ENCODE measurements around the gene TMEM213.
"Not testable (repeated sequence)": the region's sequence is repeated elsewhere in the genome, so short reads cannot be mapped to it uniquely, and the experiment has no call there.

The TMEM213 gene

GRCh38 chr7:138773817-138774216 lies 24.0 kb upstream of the TMEM213 start:
- Histone ChIP-seq H3K4me1 (ENCODE audit: insufficient read depth, low read length) (peaks cover 4% of the 10 kb centered on the region; the same call in 1 of the 2 replicates), H3K36me3 (ENCODE audit: insufficient read depth, low read length) (no peaks in the 10 kb centered on the region), H3K9ac (ENCODE audit: low read depth, low read length) (no peak overlapping the region), H3K9me3 (ENCODE audit: control insufficient read depth, insufficient read depth, low read length) (no peaks in the 10 kb centered on the region)

GRCh38 chr7:138776166-138776833 lies 21.5 kb upstream of the TMEM213 start:
- no peaks in the 10 kb centered on the region for H3K9me3 ChIP-seq (ENCODE audit: control insufficient read depth, insufficient read depth, low read length)
- H3K4me1 ChIP-seq (ENCODE audit: insufficient read depth, low read length): peaks cover 4% of the 10 kb centered on the region; the same call in 1 of the 2 replicates
- no peak overlapping the region for H3K9ac ChIP-seq (ENCODE audit: low read depth, low read length)
- H3K36me3 ChIP-seq (ENCODE audit: insufficient read depth, low read length): no peaks in the 10 kb centered on the region

GRCh38 chr7:138781004-138781403 lies 16.8 kb upstream of the TMEM213 start:
- Histone ChIP-seq H3K9me3 (ENCODE audit: control insufficient read depth, insufficient read depth, low read length) (no peaks in the 10 kb centered on the region), H3K36me3 (ENCODE audit: insufficient read depth, low read length) (no peaks in the 10 kb centered on the region), H3K4me1 (ENCODE audit: insufficient read depth, low read length) (no peaks in the 10 kb centered on the region), H3K9ac (ENCODE audit: low read depth, low read length) (no peak overlapping the region)

GRCh38 chr7:138784692-138785091 lies 13.1 kb upstream of the TMEM213 start:
- Histone ChIP-seq H3K36me3 (ENCODE audit: insufficient read depth, low read length) (no peaks in the 10 kb centered on the region), H3K9me3 (ENCODE audit: control insufficient read depth, insufficient read depth, low read length) (no peaks in the 10 kb centered on the region), H3K4me1 (ENCODE audit: insufficient read depth, low read length) (no peaks in the 10 kb centered on the region), H3K9ac (ENCODE audit: low read depth, low read length) (no peak overlapping the region)

- Histone ChIP-seq H3K36me3 (ENCODE audit: insufficient read depth, low read length) (no peaks in the 10 kb centered on the region), H3K4me1 (ENCODE audit: insufficient read depth, low read length) (no peaks in the 10 kb centered on the region), H3K9ac (ENCODE audit: low read depth, low read length) (no peak overlapping the region), H3K9me3 (ENCODE audit: control insufficient read depth, insufficient read depth, low read length) (no peaks in the 10 kb centered on the region)
These were observed 12.0 kb upstream of the TMEM213 start for GRCh38 chr7:138785587-138786437.

- no peaks in the 10 kb centered on the region for H3K36me3 ChIP-seq (ENCODE audit: insufficient read depth, low read length)
- 0 out of 2 replicates have a peak, but pooled peaks cover 3% of the 10 kb centered on the region for H3K4me1 ChIP-seq (ENCODE audit: insufficient read depth, low read length)
These were observed 1.7 kb upstream of the TMEM213 start for GRCh38 chr7:138796038-138796615.

GRCh38 chr7:138797046-138797445 lies 748 bp upstream of the TMEM213 start:
- not testable (repeated sequence) for H3K4me1 ChIP-seq (ENCODE audit: insufficient read depth, low read length); H3K9ac ChIP-seq (ENCODE audit: low read depth, low read length); H3K9me3 ChIP-seq (ENCODE audit: control insufficient read depth, insufficient read depth, low read length); H3K36me3 ChIP-seq (ENCODE audit: insufficient read depth, low read length)

More at GRCh38 chr7:138796038-138796615, 1.7 kb upstream of the TMEM213 start:
- Histone ChIP-seq H3K9ac (ENCODE audit: low read depth, low read length) (no peak overlapping the region), H3K9me3 (ENCODE audit: control insufficient read depth, insufficient read depth, low read length) (no peaks in the 10 kb centered on the region)

- Histone ChIP-seq H3K4me1 (ENCODE audit: insufficient read depth, low read length) (0 out of 2 replicates have a peak, but pooled peaks cover 3% of the 10 kb centered on the region), H3K9me3 (ENCODE audit: control insufficient read depth, insufficient read depth, low read length) (no peaks in the 10 kb centered on the region), H3K36me3 (ENCODE audit: insufficient read depth, low read length) (no peaks in the 10 kb centered on the region), H3K9ac (ENCODE audit: low read depth, low read length) (no peak overlapping the region)
These were observed 1.0 kb downstream of the TMEM213 start for GRCh38 chr7:138798836-138799235.

GRCh38 chr7:138799336-138800000 lies 1.7 kb downstream of the TMEM213 start:
- no peaks in the 10 kb centered on the region for H3K4me1 ChIP-seq (ENCODE audit: insufficient read depth, low read length)
- H3K36me3 ChIP-seq (ENCODE audit: insufficient read depth, low read length): no peaks in the 10 kb centered on the region
- no peaks in the 10 kb centered on the region for H3K9me3 ChIP-seq (ENCODE audit: control insufficient read depth, insufficient read depth, low read length)
- no peak overlapping the region for H3K9ac ChIP-seq (ENCODE audit: low read depth, low read length)

GRCh38 chr7:138801256-138801655 lies 3.5 kb downstream of the TMEM213 start:
- Histone ChIP-seq H3K4me1 (ENCODE audit: insufficient read depth, low read length) (no peaks in the 10 kb centered on the region), H3K9me3 (ENCODE audit: control insufficient read depth, insufficient read depth, low read length) (no peaks in the 10 kb centered on the region), H3K9ac (ENCODE audit: low read depth, low read length) (no peak overlapping the region), H3K36me3 (ENCODE audit: insufficient read depth, low read length) (no peaks in the 10 kb centered on the region)

- H3K9me3 ChIP-seq (ENCODE audit: control insufficient read depth, insufficient read depth, low read length): no peaks in the 10 kb centered on the region
- no peaks in the 10 kb centered on the region for H3K4me1 ChIP-seq (ENCODE audit: insufficient read depth, low read length)
- no peak overlapping the region for H3K9ac ChIP-seq (ENCODE audit: low read depth, low read length)
- H3K36me3 ChIP-seq (ENCODE audit: insufficient read depth, low read length): no peaks in the 10 kb centered on the region
These were observed 4.9 kb downstream of the TMEM213 start for GRCh38 chr7:138802706-138803105.

- no peak overlapping the region for H3K9ac ChIP-seq (ENCODE audit: low read depth, low read length)
- no peaks in the 10 kb centered on the region for H3K9me3 ChIP-seq (ENCODE audit: control insufficient read depth, insufficient read depth, low read length)
- no peaks in the 10 kb centered on the region for H3K36me3 ChIP-seq (ENCODE audit: insufficient read depth, low read length)
- H3K4me1 ChIP-seq (ENCODE audit: insufficient read depth, low read length): no peaks in the 10 kb centered on the region
These were observed 6.8 kb downstream of the TMEM213 start for GRCh38 chr7:138804618-138805017.

- Histone ChIP-seq H3K9ac (ENCODE audit: low read depth, low read length) (no peak overlapping the region), H3K36me3 (ENCODE audit: insufficient read depth, low read length) (no peaks in the 10 kb centered on the region), H3K9me3 (ENCODE audit: control insufficient read depth, insufficient read depth, low read length) (no peaks in the 10 kb centered on the region), H3K4me1 (ENCODE audit: insufficient read depth, low read length) (no peaks in the 10 kb centered on the region)
These were observed 11.6 kb downstream of the TMEM213 start for GRCh38 chr7:138809346-138809745.

- H3K9ac ChIP-seq (ENCODE audit: low read depth, low read length); H3K36me3 ChIP-seq (ENCODE audit: insufficient read depth, low read length); H3K4me1 ChIP-seq (ENCODE audit: insufficient read depth, low read length); H3K9me3 ChIP-seq (ENCODE audit: control insufficient read depth, insufficient read depth, low read length): not testable (repeated sequence)
These were observed 13.5 kb downstream of the TMEM213 start for GRCh38 chr7:138811327-138811726.
